GM23338 (cell line): Measurements from ENCODE around the gene KLK4. TPM values are rescaled to one million over a fixed set of nuclear protein-coding genes. Genes with fewer than 3 reads are reported as not detected.

ENCODE experiments used
- ATAC-seq: fragments of 200-7000 bp; cut with Tn5 transposase; 3 replicates; pipeline ENCODE4 v1.9.1; 2020
- DNase-seq: peaks from one replicate; pipeline ENCODE4 v3.0.0-alpha.2; 2015; ENCODE audit warnings: low spot score
- H2AFZ ChIP-seq: fragments of 200-600 bp; sonication (generic); 2 replicates; pipeline ENCODE4 v1.8.0; 2016; ENCODE audit warnings: antibody characterized with exemption, mild to moderate bottlenecking, moderate library complexity
- H3F3A ChIP-seq: fragments of 200-600 bp; sonication (generic); replicated peaks from 2 replicates; pipeline ENCODE4 v1.8.0; 2017; ENCODE audit warnings: antibody characterized with exemption, mixed run types, low read depth
- H3K27ac ChIP-seq: fragments of 200-600 bp; sonication (generic); 2 replicates; pipeline ENCODE4 v1.6.1; 2016; ENCODE audit warnings: low read depth
- H3K27me3 ChIP-seq: fragments of 200-600 bp; sonication (generic); 2 replicates; pipeline ENCODE4 v1.8.0; 2016; ENCODE audit warnings: mild to moderate bottlenecking, mixed run types, moderate library complexity; ENCODE audit not compliant: insufficient read depth
- H3K36me3 ChIP-seq: fragments of 200-600 bp; sonication (generic); 2 replicates; pipeline ENCODE4 v1.8.0; 2016; ENCODE audit warnings: mild to moderate bottlenecking; ENCODE audit not compliant: insufficient read depth
- H3K4me1 ChIP-seq: fragments of 200-600 bp; sonication (generic); 2 replicates; pipeline ENCODE4 v1.8.0; 2016; ENCODE audit warnings: mild to moderate bottlenecking, moderate library complexity; ENCODE audit not compliant: insufficient read depth
- H3K4me2 ChIP-seq: fragments of 200-600 bp; sonication (generic); 2 replicates; pipeline ENCODE4 v1.7.1; 2017; ENCODE audit warnings: mixed run types
- H3K4me3 ChIP-seq: fragments of 200-600 bp; sonication (generic); 2 replicates; pipeline ENCODE4 v1.6.1; 2016; ENCODE audit warnings: mixed run types
- H3K79me2 ChIP-seq: fragments of 200-600 bp; sonication (generic); replicated peaks from 2 replicates; pipeline ENCODE4 v1.8.0; 2017; ENCODE audit warnings: mild to moderate bottlenecking; ENCODE audit not compliant: insufficient read depth
- H3K9me2 ChIP-seq: fragments of 200-600 bp; sonication (generic); 2 replicates; pipeline ENCODE4 v1.8.0; 2017; ENCODE audit not compliant: insufficient read depth
- H4K20me1 ChIP-seq: fragments of 200-600 bp; sonication (generic); replicated peaks from 2 replicates; pipeline ENCODE4 v1.8.0; 2017; ENCODE audit warnings: mild to moderate bottlenecking; ENCODE audit not compliant: insufficient read depth
- H3K27ac Mint-ChIP-seq: 2 replicates; pipeline ENCODE4 v1.8.0; 2020; ENCODE audit warnings: inconsistent platforms, mild to moderate bottlenecking, moderate library complexity, mixed read lengths
- H3K27me3 Mint-ChIP-seq: 3 replicates; pipeline ENCODE4 v1.8.0; 2022; ENCODE audit warnings: low read depth, mild to moderate bottlenecking, moderate library complexity, mixed read lengths, inconsistent platforms; ENCODE audit not compliant: insufficient read depth, poor library complexity
- H3K36me3 Mint-ChIP-seq: 3 replicates; pipeline ENCODE4 v1.8.0; 2021; ENCODE audit warnings: low read depth, mild to moderate bottlenecking, inconsistent platforms, moderate library complexity, mixed read lengths
- H3K4me1 Mint-ChIP-seq: 3 replicates; pipeline ENCODE4 v1.8.0; 2020; ENCODE audit warnings: mild to moderate bottlenecking, inconsistent platforms, mixed read lengths
- H3K4me3 Mint-ChIP-seq: 3 replicates; pipeline ENCODE4 v1.8.0; 2021; ENCODE audit warnings: moderate library complexity, mild to moderate bottlenecking, inconsistent platforms, mixed read lengths
- H3K9me3 Mint-ChIP-seq: 3 replicates; pipeline ENCODE4 v1.8.0; 2020; ENCODE audit warnings: moderate library complexity, mild to moderate bottlenecking, inconsistent platforms, mixed read lengths
- CREB1 ChIP-seq: fragments of 250-450 bp; sonication (Bioruptor Pico); IDR thresholded peaks from 2 replicates; pipeline ENCODE4 v1.5.0; 2020; ENCODE audit warnings: low read depth, mild to moderate bottlenecking, moderate library complexity
- EZH2 ChIP-seq: fragments of 200-600 bp; sonication (generic); IDR thresholded peaks from one replicate; pipeline ENCODE4 v1.8.0; 2017; ENCODE audit warnings: antibody characterized with exemption, mild to moderate bottlenecking, low read depth; ENCODE audit not compliant: unreplicated experiment
- EZH2phosphoT487 ChIP-seq: fragments of 200-600 bp; sonication (generic); IDR thresholded peaks from one replicate; pipeline ENCODE4 v1.8.1; 2018; ENCODE audit warnings: antibody characterized with exemption; ENCODE audit not compliant: unreplicated experiment
- JUNB ChIP-seq: IDR thresholded peaks from one replicate; pipeline ENCODE4 v1.6.1; 2016; ENCODE audit warnings: antibody characterized with exemption; ENCODE audit not compliant: unreplicated experiment
- NANOG ChIP-seq: IDR thresholded peaks from 2 replicates; pipeline ENCODE4 v1.6.1; 2016; ENCODE audit warnings: antibody characterized with exemption, borderline replicate concordance
- POLR2AphosphoS5 ChIP-seq: IDR thresholded peaks from 2 replicates; pipeline ENCODE4 v1.6.1; 2016; ENCODE audit warnings: antibody characterized with exemption, low read depth
- STAT1 ChIP-seq: IDR thresholded peaks from one replicate; pipeline ENCODE4 v1.6.1; 2016; ENCODE audit warnings: antibody characterized with exemption; ENCODE audit not compliant: unreplicated experiment
- ZNF114 ChIP-seq: fragments of 250-450 bp; sonication (Bioruptor Pico); IDR thresholded peaks from 2 replicates; pipeline ENCODE4 v1.5.0; 2020; ENCODE audit warnings: mild to moderate bottlenecking, moderate library complexity
- ZNF331 ChIP-seq: fragments of 250-450 bp; sonication (Bioruptor Pico); IDR thresholded peaks from 2 replicates; pipeline ENCODE4 v1.5.0; 2020; ENCODE audit warnings: low read depth, mild to moderate bottlenecking, moderate library complexity
- ZNF462 ChIP-seq: fragments of 250-450 bp; sonication (Bioruptor Pico); IDR thresholded peaks from 2 replicates; pipeline ENCODE4 v1.5.0; 2020; ENCODE audit warnings: mild to moderate bottlenecking, moderate library complexity
- polyA plus RNA-seq: library from polyadenylated mRNA; unstranded; fragments of >200 nt; fragmentation: Nextera tagmentation; extraction: Ambion mirVana; gene quantifications from 2 replicates; pipeline ENCODE4 v1.2.1, GENCODE V29; 2016
- total RNA-seq: library from RNA; depleted of rRNA; stranded (reverse); fragments of >200 nt; shearing (Covaris generic); gene quantifications from 2 replicates; pipeline ENCODE4 v1.2.3, GENCODE V29; 2014
- TF ChIP-seq, protein P1 (sequence below): IDR thresholded peaks from 2 replicates; pipeline ENCODE4 v1.6.1; 2016; ENCODE audit warnings: antibody characterized with exemption
- TF ChIP-seq, protein P2 (sequence below): IDR thresholded peaks from one replicate; pipeline ENCODE4 v1.6.1; 2018; ENCODE audit warnings: antibody characterized with exemption; ENCODE audit not compliant: unreplicated experiment
- TF ChIP-seq, protein P3 (sequence below), 2 experiments: fragments of 200-600 bp in 1 of 2; sonication (generic) in 1 of 2; conservative IDR thresholded peaks; 2 replicates each; pipeline versions ENCODE4 v1.5.1 to v1.6.1; 2016 to 2017; ENCODE audit warnings: antibody characterized with exemption in 2 of 2, low read depth in 2 of 2, mild to moderate bottlenecking in 2 of 2, moderate library complexity in 1 of 2

The KLK4 gene
- total and polyA plus RNA-seq, 2 experiments from 2014 or later, result 0.76 to 1.8 TPM

DNA sequence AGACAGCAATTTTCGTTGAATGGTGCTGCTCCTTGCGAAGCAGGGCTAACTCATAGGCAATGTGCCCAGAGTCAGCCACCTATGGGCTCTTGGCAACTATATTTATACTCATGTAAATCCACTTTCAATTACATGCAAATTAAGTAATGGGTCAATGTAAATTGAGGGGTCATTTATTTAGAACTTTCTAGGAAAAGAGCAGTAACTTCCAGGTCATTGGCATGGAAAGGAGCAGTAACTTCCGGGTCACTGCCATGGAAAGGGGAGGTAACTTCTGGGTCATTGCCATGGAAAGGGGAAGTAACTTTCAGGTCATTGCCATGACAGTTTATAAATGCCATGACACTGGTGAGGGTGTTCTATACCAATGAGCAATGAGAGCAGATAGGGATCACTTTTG is 11.6 kb downstream of the KLK4 start:
- Mint-ChIP-seq H3K27ac (no peak overlapping the region), H3K4me1 (no peaks in the 10 kb centered on the region), H3K27me3 (peaks cover 5% of the 10 kb centered on the region), H3K4me3 (no peak overlapping the region), H3K36me3 (peaks cover 11% of the 10 kb centered on the region), H3K9me3 (peaks cover 53% of the 10 kb centered on the region)
- H3F3A ChIP-seq, result no peaks in the 10 kb centered on the region
- H4K20me1 ChIP-seq, result no peaks in the 10 kb centered on the region
- TF ChIP-seq, protein P1, sequence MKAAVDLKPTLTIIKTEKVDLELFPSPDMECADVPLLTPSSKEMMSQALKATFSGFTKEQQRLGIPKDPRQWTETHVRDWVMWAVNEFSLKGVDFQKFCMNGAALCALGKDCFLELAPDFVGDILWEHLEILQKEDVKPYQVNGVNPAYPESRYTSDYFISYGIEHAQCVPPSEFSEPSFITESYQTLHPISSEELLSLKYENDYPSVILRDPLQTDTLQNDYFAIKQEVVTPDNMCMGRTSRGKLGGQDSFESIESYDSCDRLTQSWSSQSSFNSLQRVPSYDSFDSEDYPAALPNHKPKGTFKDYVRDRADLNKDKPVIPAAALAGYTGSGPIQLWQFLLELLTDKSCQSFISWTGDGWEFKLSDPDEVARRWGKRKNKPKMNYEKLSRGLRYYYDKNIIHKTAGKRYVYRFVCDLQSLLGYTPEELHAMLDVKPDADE, result no peak
- no peak for TF ChIP-seq EZH2phosphoT487
- no peak for TF ChIP-seq ZNF114 (CRISPR knock-in tag)
- TF ChIP-seq CREB1 (CRISPR knock-in tag), result no peak
- TF ChIP-seq EZH2, result no peak
- TF ChIP-seq, protein P2, sequence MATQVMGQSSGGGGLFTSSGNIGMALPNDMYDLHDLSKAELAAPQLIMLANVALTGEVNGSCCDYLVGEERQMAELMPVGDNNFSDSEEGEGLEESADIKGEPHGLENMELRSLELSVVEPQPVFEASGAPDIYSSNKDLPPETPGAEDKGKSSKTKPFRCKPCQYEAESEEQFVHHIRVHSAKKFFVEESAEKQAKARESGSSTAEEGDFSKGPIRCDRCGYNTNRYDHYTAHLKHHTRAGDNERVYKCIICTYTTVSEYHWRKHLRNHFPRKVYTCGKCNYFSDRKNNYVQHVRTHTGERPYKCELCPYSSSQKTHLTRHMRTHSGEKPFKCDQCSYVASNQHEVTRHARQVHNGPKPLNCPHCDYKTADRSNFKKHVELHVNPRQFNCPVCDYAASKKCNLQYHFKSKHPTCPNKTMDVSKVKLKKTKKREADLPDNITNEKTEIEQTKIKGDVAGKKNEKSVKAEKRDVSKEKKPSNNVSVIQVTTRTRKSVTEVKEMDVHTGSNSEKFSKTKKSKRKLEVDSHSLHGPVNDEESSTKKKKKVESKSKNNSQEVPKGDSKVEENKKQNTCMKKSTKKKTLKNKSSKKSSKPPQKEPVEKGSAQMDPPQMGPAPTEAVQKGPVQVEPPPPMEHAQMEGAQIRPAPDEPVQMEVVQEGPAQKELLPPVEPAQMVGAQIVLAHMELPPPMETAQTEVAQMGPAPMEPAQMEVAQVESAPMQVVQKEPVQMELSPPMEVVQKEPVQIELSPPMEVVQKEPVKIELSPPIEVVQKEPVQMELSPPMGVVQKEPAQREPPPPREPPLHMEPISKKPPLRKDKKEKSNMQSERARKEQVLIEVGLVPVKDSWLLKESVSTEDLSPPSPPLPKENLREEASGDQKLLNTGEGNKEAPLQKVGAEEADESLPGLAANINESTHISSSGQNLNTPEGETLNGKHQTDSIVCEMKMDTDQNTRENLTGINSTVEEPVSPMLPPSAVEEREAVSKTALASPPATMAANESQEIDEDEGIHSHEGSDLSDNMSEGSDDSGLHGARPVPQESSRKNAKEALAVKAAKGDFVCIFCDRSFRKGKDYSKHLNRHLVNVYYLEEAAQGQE, result no peak
- no peak for TF ChIP-seq ZNF462 (CRISPR knock-in tag)
- no peak for TF ChIP-seq POLR2AphosphoS5
- TF ChIP-seq ZNF331 (CRISPR knock-in tag), result no peak
- TF ChIP-seq NANOG, result no peak
- TF ChIP-seq, protein P3, sequence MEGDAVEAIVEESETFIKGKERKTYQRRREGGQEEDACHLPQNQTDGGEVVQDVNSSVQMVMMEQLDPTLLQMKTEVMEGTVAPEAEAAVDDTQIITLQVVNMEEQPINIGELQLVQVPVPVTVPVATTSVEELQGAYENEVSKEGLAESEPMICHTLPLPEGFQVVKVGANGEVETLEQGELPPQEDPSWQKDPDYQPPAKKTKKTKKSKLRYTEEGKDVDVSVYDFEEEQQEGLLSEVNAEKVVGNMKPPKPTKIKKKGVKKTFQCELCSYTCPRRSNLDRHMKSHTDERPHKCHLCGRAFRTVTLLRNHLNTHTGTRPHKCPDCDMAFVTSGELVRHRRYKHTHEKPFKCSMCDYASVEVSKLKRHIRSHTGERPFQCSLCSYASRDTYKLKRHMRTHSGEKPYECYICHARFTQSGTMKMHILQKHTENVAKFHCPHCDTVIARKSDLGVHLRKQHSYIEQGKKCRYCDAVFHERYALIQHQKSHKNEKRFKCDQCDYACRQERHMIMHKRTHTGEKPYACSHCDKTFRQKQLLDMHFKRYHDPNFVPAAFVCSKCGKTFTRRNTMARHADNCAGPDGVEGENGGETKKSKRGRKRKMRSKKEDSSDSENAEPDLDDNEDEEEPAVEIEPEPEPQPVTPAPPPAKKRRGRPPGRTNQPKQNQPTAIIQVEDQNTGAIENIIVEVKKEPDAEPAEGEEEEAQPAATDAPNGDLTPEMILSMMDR (conservative IDR thresholded peaks at IDR 0.05; ENCODE audit: low read depth in 2 of 2), result no peak
- no peak for TF ChIP-seq JUNB
- TF ChIP-seq STAT1, result no peak
- no peak overlapping the region for H2AFZ ChIP-seq
- H3K27ac ChIP-seq, result no peak overlapping the region
- no peak overlapping the region for H3K4me2 ChIP-seq
- ATAC-seq (no peak), DNase-seq (no peak)
- no peaks in the 10 kb centered on the region for H3K4me1 ChIP-seq
- no peaks in the 10 kb centered on the region for H3K36me3 ChIP-seq
- no peaks in the 10 kb centered on the region for H3K27me3 ChIP-seq
- H3K79me2 ChIP-seq, result no peaks in the 10 kb centered on the region
- H3K9me2 ChIP-seq, result no peaks in the 10 kb centered on the region
- no peak overlapping the region for H3K4me3 ChIP-seq
